Measurements from ENCODE around the gene FCGR2B.

Gene FCGR2B

DNA sequence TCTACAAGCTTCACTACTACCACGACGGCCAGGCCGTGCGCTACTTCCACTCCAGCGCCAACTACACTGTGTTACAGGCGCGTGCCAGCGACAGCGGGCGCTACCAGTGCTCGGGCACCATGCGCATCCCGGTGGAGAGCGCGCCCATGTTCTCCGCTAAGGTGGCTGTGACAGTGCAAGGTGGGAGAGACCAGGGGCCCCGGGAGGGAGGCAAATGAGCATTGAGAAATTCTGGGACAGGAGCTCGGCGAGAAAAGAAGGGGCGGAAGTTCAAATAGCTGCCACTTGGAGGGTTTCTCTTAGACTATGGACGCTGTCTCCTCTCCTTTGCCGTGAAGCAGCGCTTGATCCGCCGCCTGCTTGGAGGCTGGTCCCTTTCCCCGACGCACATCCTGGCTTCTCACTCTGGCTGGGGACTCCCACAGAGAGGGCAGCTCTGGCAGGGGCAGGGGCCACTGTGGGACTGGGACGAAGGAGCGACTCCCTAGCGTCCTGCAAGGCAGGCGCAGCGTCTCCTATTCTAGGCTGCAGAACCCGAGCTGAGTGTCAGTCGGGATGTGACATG lies 63.0 kb downstream of the FCGR2B start:
- peak; percentile 75 for DNase-seq (ENCODE audit: extremely low read depth, insufficient read length)

GRCh38 chr1:161726473-161727255 lies 63.7 kb downstream of the FCGR2B start:
- H3K27me3 ChIP-seq (replicated peaks; ENCODE audit: control insufficient read depth, insufficient read depth, low read length): no peaks in the 10 kb centered on the region
- H3K36me3 ChIP-seq (ENCODE audit: control insufficient read depth, insufficient read depth, low read length): no peaks in the 10 kb centered on the region
- no peak for TF ChIP-seq CTCF (IDR thresholded peaks at IDR 0.05; ENCODE audit: insufficient read depth, low read length, poor library complexity, severe bottlenecking)
- peak; percentile 90 for DNase-seq (ENCODE audit: extremely low read depth, insufficient read length)
- H3K4me3 ChIP-seq (replicated peaks; ENCODE audit: low read depth, low read length): peak overlapping the region; percentile 87

More for the DNA sequence above, 63.0 kb downstream of the FCGR2B start:
- Histone ChIP-seq H3K36me3 (ENCODE audit: control insufficient read depth, insufficient read depth, low read length) (no peaks in the 10 kb centered on the region), H3K27me3 (replicated peaks; ENCODE audit: control insufficient read depth, insufficient read depth, low read length) (no peaks in the 10 kb centered on the region), H3K4me3 (replicated peaks; ENCODE audit: low read depth, low read length) (peak overlapping the region; percentile 87)
- TF ChIP-seq CTCF (IDR thresholded peaks at IDR 0.05; ENCODE audit: insufficient read depth, low read length, poor library complexity, severe bottlenecking): peak; percentile 1

- Histone ChIP-seq H3K36me3 (ENCODE audit: control insufficient read depth, insufficient read depth, low read length) (no peaks in the 10 kb centered on the region), H3K4me3 (replicated peaks; ENCODE audit: low read depth, low read length) (peak overlapping the region; percentile 87), H3K27me3 (replicated peaks; ENCODE audit: control insufficient read depth, insufficient read depth, low read length) (no peaks in the 10 kb centered on the region)
- no peak for TF ChIP-seq CTCF (IDR thresholded peaks at IDR 0.05; ENCODE audit: insufficient read depth, low read length, poor library complexity, severe bottlenecking)
- DNase-seq (ENCODE audit: extremely low read depth, insufficient read length): no peak
Measured at GRCh38 chr1:161727256-161727924, 64.4 kb downstream of the FCGR2B start.

All from GM06990 (cell line).